ENCODE measurements around the gene HS6ST3.

Gene HS6ST3

GRCh38 chr13:96836733-96837132 is 746.8 kb downstream of the HS6ST3 start:
- DNase-seq (ENCODE audit: low read depth) = no peak

- no peak for DNase-seq (ENCODE audit: low read depth)
These were observed 747.9 kb downstream of the HS6ST3 start for GRCh38 chr13:96837809-96838208.

GRCh38 chr13:96844195-96844594 is 754.3 kb downstream of the HS6ST3 start:
- no peak for DNase-seq (ENCODE audit: low read depth)

GRCh38 chr13:96844616-96845015 is 754.7 kb downstream of the HS6ST3 start:
- DNase-seq (ENCODE audit: low read depth) = no peak

- DNase-seq (ENCODE audit: low read depth) = no peak
These were observed 758.4 kb downstream of the HS6ST3 start for GRCh38 chr13:96848286-96848685.

- DNase-seq (ENCODE audit: low read depth) = no peak
These were observed 759.2 kb downstream of the HS6ST3 start for GRCh38 chr13:96849091-96849490.

- DNase-seq (ENCODE audit: low read depth) = no peak
These were observed 760.7 kb downstream of the HS6ST3 start for GRCh38 chr13:96850538-96851145.

- DNase-seq (ENCODE audit: low read depth) = no peak
These were observed 762.0 kb downstream of the HS6ST3 start for GRCh38 chr13:96851856-96852445.

- DNase-seq (ENCODE audit: low read depth) = no peak
These were observed 768.4 kb downstream of the HS6ST3 start for GRCh38 chr13:96858133-96858826.

GRCh38 chr13:96860882-96861281 is 771.0 kb downstream of the HS6ST3 start:
- DNase-seq (ENCODE audit: low read depth) = no peak

- DNase-seq (ENCODE audit: low read depth) = no peak
These were observed 772.2 kb downstream of the HS6ST3 start for GRCh38 chr13:96862093-96862492.

GRCh38 chr13:96862999-96863398 is 773.1 kb downstream of the HS6ST3 start:
- no peak for DNase-seq (ENCODE audit: low read depth)

- DNase-seq (ENCODE audit: low read depth) = no peak
These were observed 781.6 kb downstream of the HS6ST3 start for GRCh38 chr13:96871469-96871868.

GRCh38 chr13:96880419-96880818 is 790.5 kb downstream of the HS6ST3 start:
- DNase-seq (ENCODE audit: low read depth) = no peak
